SK-N-SH (cell line): ENCODE measurements around the gene C7. TPM values are rescaled to one million over a fixed set of nuclear protein-coding genes. Genes with fewer than 3 reads are reported as not detected.
A peak's percentile ranks its signal among the peaks of the same experiment; 100 is the strongest.

ENCODE experiments used
- CTCF ChIA-PET: fragments of 300-600, 350-600 bp; formaldehyde crosslinking; extraction: SDS; loops from one replicate; lab custom pipeline; 2021; lab: Yijun Ruan, JAX
- POLR2A ChIA-PET: fragments of 350-600 bp; sonication (Branson Sonifier 250); formaldehyde crosslinking; extraction: SDS; loops from one replicate; lab custom pipeline; 2020; ENCODE audit warnings: antibody characterized with exemption, inconsistent platforms; lab: Yijun Ruan, JAX
- DNase-seq: peaks from one replicate; pipeline ENCODE4 v3.0.0; 2012
- H2AFZ ChIP-seq: fragments of 200-600 bp; sonication (generic); 2 replicates; pipeline ENCODE4 v1.8.1; 2016; ENCODE audit warnings: antibody characterized with exemption, mild to moderate bottlenecking, low read depth
- H3F3A ChIP-seq: fragments of 200-600 bp; sonication (generic); replicated peaks from 2 replicates; pipeline ENCODE3; 2016; ENCODE audit warnings: antibody characterized with exemption, mild to moderate bottlenecking; ENCODE audit not compliant: insufficient read depth
- H3K27ac ChIP-seq, 2 experiments: fragments of 200-500 bp in 1 of 2; fragments of 200-600 bp in 1 of 2; sonication (Bioruptor generic) in 1 of 2; sonication (generic), shearing (Covaris generic) in 1 of 2; 2 replicates each; pipeline versions ENCODE4 v1.5.1 to v1.6.1; 2014 to 2016; ENCODE audit warnings: low read depth in 2 of 2, inconsistent platforms in 1 of 2, low read length in 1 of 2, mild to moderate bottlenecking in 1 of 2, mixed read lengths in 1 of 2
- H3K27me3 ChIP-seq: fragments of 200-600 bp; sonication (generic), shearing (Covaris generic); 2 replicates; pipeline ENCODE4 v1.6.1; 2016; ENCODE audit warnings: mixed run types; ENCODE audit not compliant: insufficient read depth
- H3K36me3 ChIP-seq, 2 experiments: fragments of 200-500 bp in 1 of 2; fragments of 200-600 bp in 1 of 2; sonication (Bioruptor generic) in 1 of 2; sonication (generic) in 1 of 2; replicated peaks in 1 of 2; 2 replicates each; pipeline versions ENCODE3 to v1.5.1; 2014 to 2016; ENCODE audit warnings: low read length in 1 of 2, mild to moderate bottlenecking in 1 of 2; ENCODE audit not compliant: insufficient read depth in 2 of 2, control insufficient read depth in 1 of 2
- H3K4me1 ChIP-seq, 2 experiments: fragments of 200-500 bp in 1 of 2; fragments of 200-600 bp in 1 of 2; sonication (Bioruptor generic) in 1 of 2; sonication (generic), shearing (Covaris generic) in 1 of 2; 2 replicates each; pipeline versions ENCODE4 v1.5.1 to v1.6.1; 2014 to 2016; ENCODE audit warnings: low read depth in 1 of 2, low read length in 1 of 2, mixed run types in 1 of 2; ENCODE audit not compliant: insufficient read depth in 2 of 2, control insufficient read depth in 1 of 2
- H3K4me2 ChIP-seq: fragments of 200-600 bp; sonication (generic), shearing (Covaris generic); 2 replicates; pipeline ENCODE4 v1.6.1; 2017; ENCODE audit warnings: mixed run types
- H3K4me3 ChIP-seq, 2 experiments: fragments of 200-500 bp in 1 of 2; fragments of 200-600 bp in 1 of 2; sonication (Bioruptor generic) in 1 of 2; sonication (generic), shearing (Covaris generic) in 1 of 2; 2 replicates each; pipeline versions ENCODE4 v1.5.1 to v1.8.1; 2014 to 2016; ENCODE audit warnings: low read depth in 2 of 2, inconsistent platforms in 1 of 2, low read length in 1 of 2, mild to moderate bottlenecking in 1 of 2, mixed read lengths in 1 of 2, moderate library complexity in 1 of 2
- H3K79me2 ChIP-seq: fragments of 200-600 bp; sonication (generic); 2 replicates; pipeline ENCODE4 v1.8.1; 2017; ENCODE audit warnings: mild to moderate bottlenecking; ENCODE audit not compliant: insufficient read depth
- H3K9ac ChIP-seq: fragments of 200-600 bp; sonication (generic); 2 replicates; pipeline ENCODE4 v1.6.1; 2017; ENCODE audit warnings: mixed run types
- H3K9me2 ChIP-seq: fragments of 200-600 bp; sonication (generic); 2 replicates; pipeline ENCODE4 v1.6.1; 2017; ENCODE audit warnings: mixed run types
- H3K9me3 ChIP-seq: fragments of 200-600 bp; sonication (generic); 2 replicates; pipeline ENCODE4 v1.6.1; 2017; ENCODE audit warnings: mixed run types, mild to moderate bottlenecking, moderate library complexity
- H4K20me1 ChIP-seq: fragments of 200-600 bp; sonication (generic); 2 replicates; pipeline ENCODE4 v1.6.1; 2017; ENCODE audit warnings: mild to moderate bottlenecking, mixed run types; ENCODE audit not compliant: insufficient read depth
- CHD2 ChIP-seq: fragments of 150-350 bp; IDR thresholded peaks from 2 replicates; pipeline ENCODE4 v1.6.1; 2018; ENCODE audit warnings: low read length; ENCODE audit not compliant: partially characterized antibody
- CTCF ChIP-seq: fragments of 200-600 bp; sonication (generic); IDR thresholded peaks from 2 replicates; pipeline ENCODE4 v1.6.1; 2017; ENCODE audit warnings: antibody characterized with exemption, mild to moderate bottlenecking, moderate library complexity
- ELF1 ChIP-seq: IDR thresholded peaks from 2 replicates; pipeline ENCODE4 v1.4.0; 2012
- FOXM1 ChIP-seq: IDR thresholded peaks from 2 replicates; pipeline ENCODE4 v1.4.0; 2012; ENCODE audit warnings: low read depth, mild to moderate bottlenecking
- GATA2 ChIP-seq: sonication (generic); formaldehyde crosslinking; IDR thresholded peaks from 2 replicates; pipeline ENCODE4 v1.5.0; 2020; ENCODE audit warnings: mild to moderate bottlenecking, missing genetic modification reagents
- JUND ChIP-seq: IDR thresholded peaks from 2 replicates; pipeline ENCODE4 v1.4.0; 2012
- MXI1 ChIP-seq: IDR thresholded peaks from 2 replicates; pipeline ENCODE4 v1.6.1; 2012; ENCODE audit warnings: mild to moderate bottlenecking, low read depth, low read length, improper control_type of control experiment
- RAD21 ChIP-seq: IDR thresholded peaks from 2 replicates; pipeline ENCODE4 v1.6.1; 2012; ENCODE audit warnings: mild to moderate bottlenecking, low read length
- RCOR1 ChIP-seq: fragments of 150-350 bp; IDR thresholded peaks from 2 replicates; pipeline ENCODE4 v1.6.1; 2017; ENCODE audit warnings: antibody characterized with exemption, low read length
- RFX5 ChIP-seq: IDR thresholded peaks from 2 replicates; pipeline ENCODE4 v1.6.1; 2012; ENCODE audit warnings: mild to moderate bottlenecking, improper control_type of control experiment, low read length
- SIN3A ChIP-seq: IDR thresholded peaks from 2 replicates; pipeline ENCODE4 v1.6.1; 2012; ENCODE audit warnings: low read depth, mild to moderate bottlenecking, low read length, moderate library complexity, borderline replicate concordance
- SMC3 ChIP-seq: IDR thresholded peaks from 2 replicates; pipeline ENCODE4 v1.6.1; 2012; ENCODE audit warnings: low read depth, low read length, improper control_type of control experiment
- TCF12 ChIP-seq: IDR thresholded peaks from 2 replicates; pipeline ENCODE4 v1.4.0; 2012
- TEAD4 ChIP-seq: IDR thresholded peaks from 2 replicates; pipeline ENCODE4 v1.4.0; 2012; ENCODE audit warnings: mild to moderate bottlenecking, borderline replicate concordance; ENCODE audit not compliant: insufficient read depth
- USF1 ChIP-seq: IDR thresholded peaks from 2 replicates; pipeline ENCODE4 v1.4.0; 2012; ENCODE audit warnings: low read depth, borderline replicate concordance
- ZBTB33 ChIP-seq: IDR thresholded peaks from 2 replicates; pipeline ENCODE4 v1.4.0; 2012; ENCODE audit warnings: low read depth, borderline replicate concordance
- WGBS: methylation state at CpG from one replicate; pipeline ENCODE4 v1.1.6; 2017; ENCODE audit warnings: low lambda C conversion rate; 5-methylcytosine and 5-hydroxymethylcytosine counted together
- polyA plus RNA-seq, 3 experiments: library from polyadenylated mRNA; depleted of rRNA; stranded (reverse); fragments of >200 nt; gene quantifications; 2 replicates each; pipeline ENCODE4 v1.2.3, GENCODE V29; 2012
- TF ChIP-seq, protein P1 (sequence below): IDR thresholded peaks from 2 replicates; pipeline ENCODE4; 2012
- TF ChIP-seq, protein P2 (sequence below): IDR thresholded peaks from 2 replicates; pipeline ENCODE4 v1.6.1; 2012; ENCODE audit warnings: mild to moderate bottlenecking, low read depth, low read length, moderate library complexity

C7 gene
- polyA plus RNA-seq, 1 of the 3 experiments (the other 2 are of a cell fraction) = 11.1 TPM

GRCh38 chr5:40973364-40974004 lies 64.2 kb downstream of the C7 start:
- Histone ChIP-seq H3K27me3 (no peaks in the 10 kb centered on the region), H2AFZ (no peak overlapping the region), H3K4me2 (no peak overlapping the region), H3K9me3 (no peaks in the 10 kb centered on the region), H4K20me1 (no peaks in the 10 kb centered on the region), H3K79me2 (no peaks in the 10 kb centered on the region), H3K9me2 (no peaks in the 10 kb centered on the region), H3K4me1 (peaks cover 0 to 11% of the 10 kb centered on the region in 2 experiments; a peak in 2 of 4 replicates), H3F3A (no peaks in the 10 kb centered on the region), H3K9ac (no peak overlapping the region), H3K27ac (peak overlapping the region in 1 of 2 experiments; percentile 60; a peak in 2 of 4 replicates), H3K4me3 (no peak overlapping the region), H3K36me3 (peaks cover 0 to 3% of the 10 kb centered on the region in 2 experiments)
- DNase-seq = no peak
- ChIA-PET CTCF (interaction anchor here (1.1 kb wide), 1 partner anchor 297 kb away, joined by 3 read pairs; no protein-coding TSS in a partner anchor), POLR2A (no interaction called here)
- 20% methylated on average over 3 of the region's 3 CpGs for WGBS
- no peak for TF ChIP-seq CTCF
- TF ChIP-seq RAD21 = no peak
- no peak for TF ChIP-seq RCOR1
- TF ChIP-seq ZBTB33 = no peak
- no peak for TF ChIP-seq SIN3A
- no peak for TF ChIP-seq SMC3
- peak; percentile 56 for TF ChIP-seq GATA2 (CRISPR knock-in tag)
- TF ChIP-seq RFX5 = no peak

GRCh38 chr5:40976041-40976440 lies 66.7 kb downstream of the C7 start:
- no peaks in the 10 kb centered on the region for H3K27me3 ChIP-seq
- H3K9me3 ChIP-seq = no peaks in the 10 kb centered on the region
- DNase-seq = no peak
- H3K36me3 ChIP-seq = peaks cover 0 to 5% of the 10 kb centered on the region in 2 experiments
- ChIA-PET CTCF (interaction anchor here (1.0 to 1.6 kb wide), 4 partner anchors 11 to 541 kb away, joined by 3 to 5 read pairs (median 4); no protein-coding TSS in a partner anchor), POLR2A (no interaction called here)
- H3K9ac ChIP-seq = no peak overlapping the region
- no peaks in the 10 kb centered on the region for H3K79me2 ChIP-seq
- H3K4me2 ChIP-seq = no peak overlapping the region
- no peaks in the 10 kb centered on the region for H3F3A ChIP-seq
- no peak overlapping the region for H3K4me3 ChIP-seq
- H3K9me2 ChIP-seq = no peaks in the 10 kb centered on the region
- no peaks in the 10 kb centered on the region for H4K20me1 ChIP-seq
- H2AFZ ChIP-seq = no peak overlapping the region
- WGBS = 32% methylated on average over 3 of the region's 3 CpGs
- TF ChIP-seq JUND (no peak), RAD21 (no peak), CHD2 (no peak), MXI1 (no peak), ELF1 (no peak), TEAD4 (no peak), USF1 (no peak), TCF12 (no peak), FOXM1 (no peak), RFX5 (no peak)
- TF ChIP-seq, protein P1, sequence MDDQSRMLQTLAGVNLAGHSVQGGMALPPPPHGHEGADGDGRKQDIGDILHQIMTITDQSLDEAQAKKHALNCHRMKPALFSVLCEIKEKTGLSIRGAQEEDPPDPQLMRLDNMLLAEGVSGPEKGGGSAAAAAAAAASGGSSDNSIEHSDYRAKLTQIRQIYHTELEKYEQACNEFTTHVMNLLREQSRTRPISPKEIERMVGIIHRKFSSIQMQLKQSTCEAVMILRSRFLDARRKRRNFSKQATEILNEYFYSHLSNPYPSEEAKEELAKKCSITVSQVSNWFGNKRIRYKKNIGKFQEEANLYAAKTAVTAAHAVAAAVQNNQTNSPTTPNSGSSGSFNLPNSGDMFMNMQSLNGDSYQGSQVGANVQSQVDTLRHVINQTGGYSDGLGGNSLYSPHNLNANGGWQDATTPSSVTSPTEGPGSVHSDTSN = no peak
- TF ChIP-seq, protein P2, sequence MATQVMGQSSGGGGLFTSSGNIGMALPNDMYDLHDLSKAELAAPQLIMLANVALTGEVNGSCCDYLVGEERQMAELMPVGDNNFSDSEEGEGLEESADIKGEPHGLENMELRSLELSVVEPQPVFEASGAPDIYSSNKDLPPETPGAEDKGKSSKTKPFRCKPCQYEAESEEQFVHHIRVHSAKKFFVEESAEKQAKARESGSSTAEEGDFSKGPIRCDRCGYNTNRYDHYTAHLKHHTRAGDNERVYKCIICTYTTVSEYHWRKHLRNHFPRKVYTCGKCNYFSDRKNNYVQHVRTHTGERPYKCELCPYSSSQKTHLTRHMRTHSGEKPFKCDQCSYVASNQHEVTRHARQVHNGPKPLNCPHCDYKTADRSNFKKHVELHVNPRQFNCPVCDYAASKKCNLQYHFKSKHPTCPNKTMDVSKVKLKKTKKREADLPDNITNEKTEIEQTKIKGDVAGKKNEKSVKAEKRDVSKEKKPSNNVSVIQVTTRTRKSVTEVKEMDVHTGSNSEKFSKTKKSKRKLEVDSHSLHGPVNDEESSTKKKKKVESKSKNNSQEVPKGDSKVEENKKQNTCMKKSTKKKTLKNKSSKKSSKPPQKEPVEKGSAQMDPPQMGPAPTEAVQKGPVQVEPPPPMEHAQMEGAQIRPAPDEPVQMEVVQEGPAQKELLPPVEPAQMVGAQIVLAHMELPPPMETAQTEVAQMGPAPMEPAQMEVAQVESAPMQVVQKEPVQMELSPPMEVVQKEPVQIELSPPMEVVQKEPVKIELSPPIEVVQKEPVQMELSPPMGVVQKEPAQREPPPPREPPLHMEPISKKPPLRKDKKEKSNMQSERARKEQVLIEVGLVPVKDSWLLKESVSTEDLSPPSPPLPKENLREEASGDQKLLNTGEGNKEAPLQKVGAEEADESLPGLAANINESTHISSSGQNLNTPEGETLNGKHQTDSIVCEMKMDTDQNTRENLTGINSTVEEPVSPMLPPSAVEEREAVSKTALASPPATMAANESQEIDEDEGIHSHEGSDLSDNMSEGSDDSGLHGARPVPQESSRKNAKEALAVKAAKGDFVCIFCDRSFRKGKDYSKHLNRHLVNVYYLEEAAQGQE = no peak
- peak overlapping the region in 1 of 2 experiments; percentile 92; a peak in 2 of 4 replicates for H3K27ac ChIP-seq
- peaks cover 0 to 11% of the 10 kb centered on the region in 2 experiments; a peak in 2 of 4 replicates for H3K4me1 ChIP-seq
